ENCODE measurements around the gene PLXNA2. TPM values are rescaled to one million over a fixed set of nuclear protein-coding genes. Genes with fewer than 3 reads are reported as not detected.

The PLXNA2 gene
- total and polyA plus RNA-seq, 2 of the 13 experiments (the other 11 are each of a cell fraction or from before 2014, with no cell fraction given): 1.1 to 2.1 TPM

DNA sequence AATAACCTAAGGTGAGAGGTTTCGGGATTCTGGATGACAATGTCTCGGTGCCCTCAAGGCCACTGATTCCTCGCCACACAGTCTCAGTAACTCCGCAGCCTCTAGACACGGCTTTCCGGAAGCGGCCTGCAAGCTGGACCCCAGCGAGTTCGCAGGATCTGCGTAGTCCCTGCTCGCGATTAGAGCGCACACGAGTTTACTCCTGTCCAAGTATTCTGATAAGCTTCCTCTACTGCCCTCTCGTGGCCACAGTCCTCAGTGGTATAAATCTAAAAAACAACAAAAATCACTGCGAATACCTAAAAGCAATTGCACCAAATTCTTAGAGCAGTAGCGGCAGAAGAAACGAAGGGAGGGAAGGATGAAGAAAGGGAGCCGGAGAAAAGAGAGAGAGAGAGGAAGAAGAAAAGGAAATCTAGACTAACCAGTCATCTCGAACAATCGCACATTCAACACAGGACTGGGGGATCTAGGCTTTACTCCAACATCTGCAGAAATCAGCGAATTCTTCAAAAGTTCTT, 1.1 kb upstream of the PLXNA2 start (continued):
- no peak for TF ChIP-seq TAF1 (CRISPR knock-in tag; IDR thresholded peaks at IDR 0.05)
- TF ChIP-seq ZBTB3 (CRISPR knock-in tag; IDR thresholded peaks at IDR 0.05; ENCODE audit: borderline replicate concordance, low read depth): no peak
- TF ChIP-seq U2AF1 (optimal IDR thresholded peaks at IDR 0.05; ENCODE audit: low read depth, low read length): no peak
- no peak for TF ChIP-seq SCMH1 (CRISPR knock-in tag; IDR thresholded peaks at IDR 0.05; ENCODE audit: borderline replicate concordance)
- no peak for TF ChIP-seq ZNF766 (CRISPR knock-in tag; IDR thresholded peaks at IDR 0.05; ENCODE audit: borderline replicate concordance)
- no peak for TF ChIP-seq MYNN (CRISPR knock-in tag; IDR thresholded peaks at IDR 0.05; ENCODE audit: low read depth)
- TF ChIP-seq, protein P1, sequence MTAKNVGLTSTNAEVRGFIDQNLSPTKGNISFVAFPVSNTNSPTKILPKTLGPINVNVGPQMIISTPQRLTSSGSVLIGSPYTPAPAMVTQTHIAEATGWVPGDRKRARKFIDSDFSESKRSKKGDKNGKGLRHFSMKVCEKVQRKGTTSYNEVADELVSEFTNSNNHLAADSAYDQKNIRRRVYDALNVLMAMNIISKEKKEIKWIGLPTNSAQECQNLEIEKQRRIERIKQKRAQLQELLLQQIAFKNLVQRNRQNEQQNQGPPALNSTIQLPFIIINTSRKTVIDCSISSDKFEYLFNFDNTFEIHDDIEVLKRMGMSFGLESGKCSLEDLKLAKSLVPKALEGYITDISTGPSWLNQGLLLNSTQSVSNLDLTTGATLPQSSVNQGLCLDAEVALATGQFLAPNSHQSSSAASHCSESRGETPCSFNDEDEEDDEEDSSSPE (CRISPR knock-in tag; IDR thresholded peaks at IDR 0.05): 0 out of 2 replicates have a peak, but pooled peaks have one; percentile 21
- no peak for TF ChIP-seq ZSCAN12 (CRISPR knock-in tag; IDR thresholded peaks at IDR 0.05)
- TF ChIP-seq BATF2 (CRISPR knock-in tag; IDR thresholded peaks at IDR 0.05): no peak
- peak; percentile 58; the same call in 1 of the 2 replicates for TF ChIP-seq KAT8 (CRISPR knock-in tag; IDR thresholded peaks at IDR 0.05)
- TF ChIP-seq MIXL1 (CRISPR knock-in tag; IDR thresholded peaks at IDR 0.05): peak; percentile 61; the same call in 1 of the 2 replicates
- peak; percentile 35; the same call in 1 of the 2 replicates for TF ChIP-seq BHLHE40 (IDR thresholded peaks at IDR 0.05; ENCODE audit: low read length)
- TF ChIP-seq GATAD2A (CRISPR knock-in tag; IDR thresholded peaks at IDR 0.05): peak; percentile 61
- no peak for TF ChIP-seq ZNF136 (CRISPR knock-in tag; IDR thresholded peaks at IDR 0.05; ENCODE audit: low read depth)
- TF ChIP-seq TARDBP (CRISPR knock-in tag; IDR thresholded peaks at IDR 0.05): no peak
- TF ChIP-seq ZNF496 (CRISPR knock-in tag; IDR thresholded peaks at IDR 0.05; ENCODE audit: insufficient replicate concordance): no peak
- TF ChIP-seq, protein P2, sequence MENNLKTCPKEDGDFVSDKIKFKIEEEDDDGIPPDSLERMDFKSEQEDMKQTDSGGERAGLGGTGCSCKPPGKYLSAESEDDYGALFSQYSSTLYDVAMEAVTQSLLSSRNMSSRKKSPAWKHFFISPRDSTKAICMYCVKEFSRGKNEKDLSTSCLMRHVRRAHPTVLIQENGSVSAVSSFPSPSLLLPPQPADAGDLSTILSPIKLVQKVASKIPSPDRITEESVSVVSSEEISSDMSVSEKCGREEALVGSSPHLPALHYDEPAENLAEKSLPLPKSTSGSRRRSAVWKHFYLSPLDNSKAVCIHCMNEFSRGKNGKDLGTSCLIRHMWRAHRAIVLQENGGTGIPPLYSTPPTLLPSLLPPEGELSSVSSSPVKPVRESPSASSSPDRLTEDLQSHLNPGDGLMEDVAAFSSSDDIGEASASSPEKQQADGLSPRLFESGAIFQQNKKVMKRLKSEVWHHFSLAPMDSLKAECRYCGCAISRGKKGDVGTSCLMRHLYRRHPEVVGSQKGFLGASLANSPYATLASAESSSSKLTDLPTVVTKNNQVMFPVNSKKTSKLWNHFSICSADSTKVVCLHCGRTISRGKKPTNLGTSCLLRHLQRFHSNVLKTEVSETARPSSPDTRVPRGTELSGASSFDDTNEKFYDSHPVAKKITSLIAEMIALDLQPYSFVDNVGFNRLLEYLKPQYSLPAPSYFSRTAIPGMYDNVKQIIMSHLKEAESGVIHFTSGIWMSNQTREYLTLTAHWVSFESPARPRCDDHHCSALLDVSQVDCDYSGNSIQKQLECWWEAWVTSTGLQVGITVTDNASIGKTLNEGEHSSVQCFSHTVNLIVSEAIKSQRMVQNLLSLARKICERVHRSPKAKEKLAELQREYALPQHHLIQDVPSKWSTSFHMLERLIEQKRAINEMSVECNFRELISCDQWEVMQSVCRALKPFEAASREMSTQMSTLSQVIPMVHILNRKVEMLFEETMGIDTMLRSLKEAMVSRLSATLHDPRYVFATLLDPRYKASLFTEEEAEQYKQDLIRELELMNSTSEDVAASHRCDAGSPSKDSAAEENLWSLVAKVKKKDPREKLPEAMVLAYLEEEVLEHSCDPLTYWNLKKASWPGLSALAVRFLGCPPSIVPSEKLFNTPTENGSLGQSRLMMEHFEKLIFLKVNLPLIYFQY (CRISPR knock-in tag; IDR thresholded peaks at IDR 0.05; ENCODE audit: borderline replicate concordance): 0 out of 2 replicates have a peak, but pooled peaks have one; percentile 34
- TF ChIP-seq ZNF281 (CRISPR knock-in tag; IDR thresholded peaks at IDR 0.05; ENCODE audit: borderline replicate concordance): no peak
- no peak for TF ChIP-seq USF2 (IDR thresholded peaks at IDR 0.05; ENCODE audit: low read depth, low read length)
- no peak for TF ChIP-seq USF2 (CRISPR knock-in tag; IDR thresholded peaks at IDR 0.05; ENCODE audit: borderline replicate concordance)

Data from HepG2 (cell line).